ENCODE data around the gene ADGRA1. TPM values are rescaled to one million over a fixed set of nuclear protein-coding genes. Genes with fewer than 3 reads are reported as not detected.

Gene ADGRA1
- total and polyA plus RNA-seq, 2 experiments from 2014 or later, result not detected

- Histone ChIP-seq H3K9me2 (ENCODE audit: insufficient read depth) (no peaks in the 10 kb centered on the region), H3F3A (ENCODE audit: insufficient read depth) (no peaks in the 10 kb centered on the region), H2AFZ (no peak overlapping the region), H3K4me2 (ENCODE audit: unreplicated experiment) (no peak overlapping the region), H3K4me3 (no peak overlapping the region), H3K9ac (no peak overlapping the region), H3K4me1 (ENCODE audit: insufficient read depth) (no peaks in the 10 kb centered on the region), H4K20me1 (ENCODE audit: insufficient read depth) (no peaks in the 10 kb centered on the region), H3K27me3 (replicated peaks; ENCODE audit: insufficient read depth) (peaks cover 29% of the 10 kb centered on the region), H3K27ac (no peak overlapping the region), H3K79me2 (ENCODE audit: insufficient read depth) (no peaks in the 10 kb centered on the region), H3K9me3 (ENCODE audit: low read depth) (no peaks in the 10 kb centered on the region), H3K36me3 (ENCODE audit: low read depth) (no peaks in the 10 kb centered on the region)
- TF ChIP-seq EZH2 (IDR thresholded peaks at IDR 0.05; ENCODE audit: insufficient read depth, poor library complexity, severe bottlenecking) (no peak), EZH2phosphoT487 (IDR thresholded peaks at IDR 0.05; ENCODE audit: insufficient read depth, low read depth) (no peak)
- DNase-seq, result no peak
- in situ Hi-C loops (cut with MboI), result no loop called here
- 41 to 45% methylated on average over 23 to 30 of the region's 30 CpGs for WGBS, 2 experiments (ENCODE audit: low coverage in 1 of 2, low lambda C conversion rate in 2 of 2, missing lambda C conversion rate in 2 of 2)
These were observed 4.2 kb upstream of the ADGRA1 start for GRCh38 chr10:133083422-133084100.

- Histone ChIP-seq H3F3A (ENCODE audit: insufficient read depth) (no peaks in the 10 kb centered on the region), H3K36me3 (ENCODE audit: low read depth) (no peaks in the 10 kb centered on the region), H3K9ac (no peak overlapping the region), H3K4me3 (no peak overlapping the region), H3K4me2 (ENCODE audit: unreplicated experiment) (no peak overlapping the region), H3K79me2 (ENCODE audit: insufficient read depth) (no peaks in the 10 kb centered on the region), H3K27me3 (replicated peaks; ENCODE audit: insufficient read depth) (peaks cover 37% of the 10 kb centered on the region), H3K27ac (no peak overlapping the region), H4K20me1 (ENCODE audit: insufficient read depth) (no peaks in the 10 kb centered on the region), H3K4me1 (ENCODE audit: insufficient read depth) (no peaks in the 10 kb centered on the region), H3K9me3 (ENCODE audit: low read depth) (no peaks in the 10 kb centered on the region), H2AFZ (no peak overlapping the region), H3K9me2 (ENCODE audit: insufficient read depth) (no peaks in the 10 kb centered on the region)
- 64 to 71% methylated on average over 17 of the region's 17 CpGs for WGBS, 2 experiments (ENCODE audit: low coverage in 1 of 2, low lambda C conversion rate in 2 of 2, missing lambda C conversion rate in 2 of 2)
- TF ChIP-seq EZH2phosphoT487 (IDR thresholded peaks at IDR 0.05; ENCODE audit: insufficient read depth, low read depth) (no peak), EZH2 (IDR thresholded peaks at IDR 0.05; ENCODE audit: insufficient read depth, poor library complexity, severe bottlenecking) (no peak)
- in situ Hi-C loops (cut with MboI), result no loop called here
- DNase-seq, result no peak
These were observed 3.2 kb upstream of the ADGRA1 start for GRCh38 chr10:133084491-133084890.

- no peaks in the 10 kb centered on the region for H3K9me3 ChIP-seq (ENCODE audit: low read depth)
- H3K9me2 ChIP-seq (ENCODE audit: insufficient read depth), result no peaks in the 10 kb centered on the region
- no peaks in the 10 kb centered on the region for H3K36me3 ChIP-seq (ENCODE audit: low read depth)
- in situ Hi-C loops (cut with MboI), result no loop called here
- H3K79me2 ChIP-seq (ENCODE audit: insufficient read depth), result no peaks in the 10 kb centered on the region
- 49 to 52% methylated on average over 24 to 31 of the region's 32 CpGs for WGBS, 2 experiments (ENCODE audit: low coverage in 1 of 2, low lambda C conversion rate in 2 of 2, missing lambda C conversion rate in 2 of 2)
- H3K4me1 ChIP-seq (ENCODE audit: insufficient read depth), result no peaks in the 10 kb centered on the region
- H3K9ac ChIP-seq, result no peak overlapping the region
- H3K27me3 ChIP-seq (replicated peaks; ENCODE audit: insufficient read depth), result peaks cover 47% of the 10 kb centered on the region
- no peak overlapping the region for H3K4me3 ChIP-seq
- DNase-seq, result no peak
- no peak overlapping the region for H2AFZ ChIP-seq
- H3K4me2 ChIP-seq (ENCODE audit: unreplicated experiment), result no peak overlapping the region
- no peak overlapping the region for H3K27ac ChIP-seq
- TF ChIP-seq EZH2phosphoT487 (IDR thresholded peaks at IDR 0.05; ENCODE audit: insufficient read depth, low read depth) (no peak), EZH2 (IDR thresholded peaks at IDR 0.05; ENCODE audit: insufficient read depth, poor library complexity, severe bottlenecking) (no peak)
- no peaks in the 10 kb centered on the region for H4K20me1 ChIP-seq (ENCODE audit: insufficient read depth)
- H3F3A ChIP-seq (ENCODE audit: insufficient read depth), result no peaks in the 10 kb centered on the region
These were observed 2.2 kb upstream of the ADGRA1 start for GRCh38 chr10:133085251-133086125.

- in situ Hi-C loops (cut with MboI), result no loop called here
- Histone ChIP-seq H3K36me3 (ENCODE audit: low read depth) (no peaks in the 10 kb centered on the region), H3K9ac (no peak overlapping the region), H3K4me3 (no peak overlapping the region), H3K27ac (no peak overlapping the region), H3K4me1 (ENCODE audit: insufficient read depth) (no peaks in the 10 kb centered on the region), H3K9me3 (ENCODE audit: low read depth) (no peaks in the 10 kb centered on the region), H3K9me2 (ENCODE audit: insufficient read depth) (no peaks in the 10 kb centered on the region), H2AFZ (no peak overlapping the region), H3K79me2 (ENCODE audit: insufficient read depth) (no peaks in the 10 kb centered on the region), H3F3A (ENCODE audit: insufficient read depth) (no peaks in the 10 kb centered on the region), H3K4me2 (ENCODE audit: unreplicated experiment) (no peak overlapping the region), H3K27me3 (replicated peaks; ENCODE audit: insufficient read depth) (peaks cover 55% of the 10 kb centered on the region), H4K20me1 (ENCODE audit: insufficient read depth) (no peaks in the 10 kb centered on the region)
- DNase-seq, result no peak
- WGBS, 2 experiments (ENCODE audit: low coverage in 1 of 2, low lambda C conversion rate in 2 of 2, missing lambda C conversion rate in 2 of 2), result 25 to 27% methylated on average over 10 to 11 of the region's 12 CpGs
- TF ChIP-seq EZH2phosphoT487 (IDR thresholded peaks at IDR 0.05; ENCODE audit: insufficient read depth, low read depth), result no peak
- no peak for TF ChIP-seq EZH2 (IDR thresholded peaks at IDR 0.05; ENCODE audit: insufficient read depth, poor library complexity, severe bottlenecking)
These were observed 1.5 kb upstream of the ADGRA1 start for GRCh38 chr10:133086247-133086646.
